ENCODE data around the gene ARL6IP4. TPM values are rescaled to one million over a fixed set of nuclear protein-coding genes. Genes with fewer than 3 reads are reported as not detected.

Gene ARL6IP4
- total and polyA plus RNA-seq, 4 donors: 128 to 511 (median 293) TPM

GRCh38 chr12:122951979-122952892, 28.2 kb upstream of the ARL6IP4 start:
- DNase-seq: peak; percentile 86 to 88
- no peak overlapping the region for H3K4me3 ChIP-seq (ENCODE audit: low read length in 2 of 2)
- no peaks in the 10 kb centered on the region for H3K36me3 ChIP-seq (ENCODE audit: control insufficient read depth in 1 of 2, insufficient read depth in 2 of 2, low read length in 1 of 2)
- intact Hi-C loops (cut with DNase I): loop anchor here (1.0 to 5.0 kb wide), 4 partner anchors 91 to 160 kb away; no protein-coding TSS in a partner anchor
- 69 to 71% methylated on average over 12 of the region's 12 CpGs for WGBS, 2 donors
- H3K9me3 ChIP-seq (ENCODE audit: control insufficient read depth, low read length): no peaks in the 10 kb centered on the region
- peak; percentile 91 for ATAC-seq (ENCODE audit: low FRiP score)
- no peak overlapping the region for H3K27ac ChIP-seq (ENCODE audit: low read depth in 1 of 2, low read length in 2 of 2)
- H3K27me3 ChIP-seq (ENCODE audit: control insufficient read depth in 1 of 2, insufficient read depth in 2 of 2, low read length in 1 of 2): no peaks in the 10 kb centered on the region
- no peaks in the 10 kb centered on the region for H3K4me1 ChIP-seq (ENCODE audit: control insufficient read depth in 1 of 2, insufficient read depth in 2 of 2, low read length in 2 of 2)

GRCh38 chr12:122955156-122955555, 25.3 kb upstream of the ARL6IP4 start:
- no peaks in the 10 kb centered on the region for H3K9me3 ChIP-seq (ENCODE audit: control insufficient read depth, low read length)
- H3K4me3 ChIP-seq (ENCODE audit: low read length in 2 of 2): no peak overlapping the region
- intact Hi-C loops (cut with DNase I): no loop called here
- 75% methylated on average over 8 of the region's 8 CpGs for WGBS, 2 donors
- H3K27me3 ChIP-seq (ENCODE audit: control insufficient read depth in 1 of 2, insufficient read depth in 2 of 2, low read length in 1 of 2): no peaks in the 10 kb centered on the region
- DNase-seq: no peak
- ATAC-seq (ENCODE audit: low FRiP score): no peak
- peaks cover 0 to 3% of the 10 kb centered on the region in 2 donors for H3K36me3 ChIP-seq (ENCODE audit: control insufficient read depth in 1 of 2, insufficient read depth in 2 of 2, low read length in 1 of 2)
- H3K4me1 ChIP-seq (ENCODE audit: control insufficient read depth in 1 of 2, insufficient read depth in 2 of 2, low read length in 2 of 2): no peaks in the 10 kb centered on the region
- no peak overlapping the region for H3K27ac ChIP-seq (ENCODE audit: low read depth in 1 of 2, low read length in 2 of 2)

- DNase-seq (no peak), ATAC-seq (ENCODE audit: low FRiP score) (no peak)
- Histone ChIP-seq H3K36me3 (ENCODE audit: control insufficient read depth in 1 of 2, insufficient read depth in 2 of 2, low read length in 1 of 2) (peaks cover 0 to 3% of the 10 kb centered on the region in 2 donors), H3K4me3 (ENCODE audit: low read length in 2 of 2) (no peak overlapping the region), H3K4me1 (ENCODE audit: control insufficient read depth in 1 of 2, insufficient read depth in 2 of 2, low read length in 2 of 2) (no peaks in the 10 kb centered on the region), H3K9me3 (ENCODE audit: control insufficient read depth, low read length) (no peaks in the 10 kb centered on the region), H3K27ac (ENCODE audit: low read depth in 1 of 2, low read length in 2 of 2) (no peak overlapping the region), H3K27me3 (ENCODE audit: control insufficient read depth in 1 of 2, insufficient read depth in 2 of 2, low read length in 1 of 2) (no peaks in the 10 kb centered on the region)
- WGBS, 2 donors: 80 to 86% methylated on average over 2 of the region's 2 CpGs
- intact Hi-C loops (cut with DNase I): no loop called here
Measured at GRCh38 chr12:122956035-122956434, 24.4 kb upstream of the ARL6IP4 start.

GRCh38 chr12:122958198-122958888, 22.1 kb upstream of the ARL6IP4 start:
- H3K4me3 ChIP-seq (ENCODE audit: low read length in 2 of 2): no peak overlapping the region
- no peak overlapping the region for H3K27ac ChIP-seq (ENCODE audit: low read depth in 1 of 2, low read length in 2 of 2)
- no peaks in the 10 kb centered on the region for H3K9me3 ChIP-seq (ENCODE audit: control insufficient read depth, low read length)
- no peaks in the 10 kb centered on the region for H3K27me3 ChIP-seq (ENCODE audit: control insufficient read depth in 1 of 2, insufficient read depth in 2 of 2, low read length in 1 of 2)
- H3K36me3 ChIP-seq (ENCODE audit: control insufficient read depth in 1 of 2, insufficient read depth in 2 of 2, low read length in 1 of 2): peaks cover 0 to 3% of the 10 kb centered on the region in 2 donors
- H3K4me1 ChIP-seq (ENCODE audit: control insufficient read depth in 1 of 2, insufficient read depth in 2 of 2, low read length in 2 of 2): no peaks in the 10 kb centered on the region
- 84 to 91% methylated on average over 5 of the region's 5 CpGs for WGBS, 2 donors
- no peak for DNase-seq
- no peak for ATAC-seq (ENCODE audit: low FRiP score)
- intact Hi-C loops (cut with DNase I): no loop called here

GRCh38 chr12:122959566-122960192, 20.8 kb upstream of the ARL6IP4 start:
- Histone ChIP-seq H3K36me3 (ENCODE audit: control insufficient read depth in 1 of 2, insufficient read depth in 2 of 2, low read length in 1 of 2) (peaks cover 0 to 3% of the 10 kb centered on the region in 2 donors), H3K4me1 (ENCODE audit: control insufficient read depth in 1 of 2, insufficient read depth in 2 of 2, low read length in 2 of 2) (no peaks in the 10 kb centered on the region), H3K27ac (ENCODE audit: low read depth in 1 of 2, low read length in 2 of 2) (no peak overlapping the region), H3K27me3 (ENCODE audit: control insufficient read depth in 1 of 2, insufficient read depth in 2 of 2, low read length in 1 of 2) (no peaks in the 10 kb centered on the region), H3K4me3 (ENCODE audit: low read length in 2 of 2) (no peak overlapping the region), H3K9me3 (ENCODE audit: control insufficient read depth, low read length) (no peaks in the 10 kb centered on the region)
- DNase-seq (no peak), ATAC-seq (ENCODE audit: low FRiP score) (no peak)
- WGBS, 2 donors: 93 to 95% methylated on average over 35 of the region's 35 CpGs
- intact Hi-C loops (cut with DNase I): no loop called here

GRCh38 chr12:122960193-122960569, 20.3 kb upstream of the ARL6IP4 start:
- no peaks in the 10 kb centered on the region for H3K4me1 ChIP-seq (ENCODE audit: control insufficient read depth in 1 of 2, insufficient read depth in 2 of 2, low read length in 2 of 2)
- H3K36me3 ChIP-seq (ENCODE audit: control insufficient read depth in 1 of 2, insufficient read depth in 2 of 2, low read length in 1 of 2): peaks cover 0 to 3% of the 10 kb centered on the region in 2 donors
- intact Hi-C loops (cut with DNase I): no loop called here
- no peaks in the 10 kb centered on the region for H3K27me3 ChIP-seq (ENCODE audit: control insufficient read depth in 1 of 2, insufficient read depth in 2 of 2, low read length in 1 of 2)
- ATAC-seq (ENCODE audit: low FRiP score) (no peak), DNase-seq (no peak)
- 97 to 98% methylated on average over 8 of the region's 8 CpGs for WGBS, 2 donors
- no peak overlapping the region for H3K27ac ChIP-seq (ENCODE audit: low read depth in 1 of 2, low read length in 2 of 2)
- no peaks in the 10 kb centered on the region for H3K9me3 ChIP-seq (ENCODE audit: control insufficient read depth, low read length)
- H3K4me3 ChIP-seq (ENCODE audit: low read length in 2 of 2): no peak overlapping the region

GRCh38 chr12:122961531-122962329, 18.8 kb upstream of the ARL6IP4 start:
- WGBS, 2 donors: 79 to 83% methylated on average over 10 of the region's 10 CpGs
- H3K27ac ChIP-seq (ENCODE audit: low read depth in 1 of 2, low read length in 2 of 2): no peak overlapping the region
- no peaks in the 10 kb centered on the region for H3K27me3 ChIP-seq (ENCODE audit: control insufficient read depth in 1 of 2, insufficient read depth in 2 of 2, low read length in 1 of 2)
- intact Hi-C loops (cut with DNase I): no loop called here
- ATAC-seq (ENCODE audit: low FRiP score) (no peak), DNase-seq (no peak)
- H3K4me1 ChIP-seq (ENCODE audit: control insufficient read depth in 1 of 2, insufficient read depth in 2 of 2, low read length in 2 of 2): no peaks in the 10 kb centered on the region
- no peaks in the 10 kb centered on the region for H3K9me3 ChIP-seq (ENCODE audit: control insufficient read depth, low read length)
- H3K36me3 ChIP-seq (ENCODE audit: control insufficient read depth in 1 of 2, insufficient read depth in 2 of 2, low read length in 1 of 2): peaks cover 0 to 3% of the 10 kb centered on the region in 2 donors
- no peak overlapping the region for H3K4me3 ChIP-seq (ENCODE audit: low read length in 2 of 2)

GRCh38 chr12:122963941-122964265, 16.6 kb upstream of the ARL6IP4 start:
- intact Hi-C loops (cut with DNase I): no loop called here
- WGBS, 2 donors: 1 to 8% methylated on average over 7 to 8 of the region's 8 CpGs
- no peaks in the 10 kb centered on the region for H3K27me3 ChIP-seq (ENCODE audit: control insufficient read depth in 1 of 2, insufficient read depth in 2 of 2, low read length in 1 of 2)
- DNase-seq: no peak
- ATAC-seq (ENCODE audit: low FRiP score): no peak
- no peak overlapping the region for H3K4me3 ChIP-seq (ENCODE audit: low read length in 2 of 2)
- no peaks in the 10 kb centered on the region for H3K4me1 ChIP-seq (ENCODE audit: control insufficient read depth in 1 of 2, insufficient read depth in 2 of 2, low read length in 2 of 2)
- H3K36me3 ChIP-seq (ENCODE audit: control insufficient read depth in 1 of 2, insufficient read depth in 2 of 2, low read length in 1 of 2): peaks cover 0 to 3% of the 10 kb centered on the region in 2 donors
- no peaks in the 10 kb centered on the region for H3K9me3 ChIP-seq (ENCODE audit: control insufficient read depth, low read length)
- no peak overlapping the region for H3K27ac ChIP-seq (ENCODE audit: low read depth in 1 of 2, low read length in 2 of 2)
